Bronchial epithelial cell (primary cell): ENCODE results near the gene EPHA3. TPM values are rescaled to one million over a fixed set of nuclear protein-coding genes. Genes with fewer than 3 reads are reported as not detected.

Experiments used
- DNase-seq: peaks from one replicate; pipeline ENCODE4 v3.0.0-alpha.2; 2010; ENCODE audit warnings: low read depth
- FAIRE-seq: peaks from 2 replicates; lab custom pipeline; 2011; peaks lifted over from hg19 to GRCh38; lab: Jason Lieb, UNC
- H3K27me3 ChIP-seq: 2 replicates; pipeline ENCODE4 v1.5.1; 2011; ENCODE audit warnings: low read length; ENCODE audit not compliant: control insufficient read depth, insufficient read depth
- H3K36me3 ChIP-seq: 2 replicates; pipeline ENCODE4 v1.5.1; 2011; ENCODE audit warnings: low read length; ENCODE audit not compliant: control insufficient read depth, insufficient read depth
- H3K4me3 ChIP-seq: 2 replicates; pipeline ENCODE4 v1.5.1; 2011; ENCODE audit warnings: mild to moderate bottlenecking, low read depth, low read length, control low read depth
- CTCF ChIP-seq: IDR thresholded peaks from 2 replicates; pipeline ENCODE4 v1.5.1; 2011; ENCODE audit warnings: mild to moderate bottlenecking, moderate library complexity, low read length, control low read depth, inconsistent platforms; ENCODE audit not compliant: insufficient read depth, severe bottlenecking
- total RNA-seq: library from RNA; depleted of rRNA; stranded (reverse); fragments of >200 nt; gene quantifications from 2 replicates; pipeline ENCODE4 v1.2.1, GENCODE V29; 2014

EPHA3 gene
- total RNA-seq, 1 donor from 2014 or later = under 0.01 TPM

- Histone ChIP-seq H3K4me3 (no peak overlapping the region), H3K27me3 (no peaks in the 10 kb centered on the region), H3K36me3 (no peaks in the 10 kb centered on the region)
- TF ChIP-seq CTCF = no peak
- no peak for DNase-seq
- FAIRE-seq = no peak
Measured at GRCh38 chr3:89395456-89395855, 288.0 kb downstream of the EPHA3 start.

GRCh38 chr3:89395996-89396395 is 288.6 kb downstream of the EPHA3 start:
- TF ChIP-seq CTCF = no peak
- DNase-seq = no peak
- no peak for FAIRE-seq
- Histone ChIP-seq H3K36me3 (no peaks in the 10 kb centered on the region), H3K4me3 (no peak overlapping the region), H3K27me3 (no peaks in the 10 kb centered on the region)

DNA sequence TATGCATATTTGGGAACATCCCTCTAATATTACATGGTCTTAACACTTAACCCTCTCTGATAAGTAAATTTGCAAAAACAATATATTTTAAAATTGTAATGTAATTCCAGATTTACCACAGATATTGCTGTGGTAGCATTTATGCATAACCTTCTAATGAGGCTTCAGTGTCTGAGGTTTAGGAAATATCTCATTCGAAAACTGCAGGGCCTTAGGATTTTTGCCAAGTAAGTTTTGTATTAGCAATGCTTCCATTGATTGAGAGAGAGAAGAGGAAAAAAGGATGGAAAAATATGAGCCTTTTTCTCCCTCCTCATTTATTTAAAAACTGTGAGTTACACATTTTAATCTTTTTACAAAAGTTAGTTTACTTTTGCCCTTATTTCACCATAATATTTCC is 294.6 kb downstream of the EPHA3 start:
- H3K36me3 ChIP-seq = no peaks in the 10 kb centered on the region
- no peaks in the 10 kb centered on the region for H3K27me3 ChIP-seq
- no peak overlapping the region for H3K4me3 ChIP-seq
- no peak for DNase-seq
- no peak for FAIRE-seq
- no peak for TF ChIP-seq CTCF

DNA sequence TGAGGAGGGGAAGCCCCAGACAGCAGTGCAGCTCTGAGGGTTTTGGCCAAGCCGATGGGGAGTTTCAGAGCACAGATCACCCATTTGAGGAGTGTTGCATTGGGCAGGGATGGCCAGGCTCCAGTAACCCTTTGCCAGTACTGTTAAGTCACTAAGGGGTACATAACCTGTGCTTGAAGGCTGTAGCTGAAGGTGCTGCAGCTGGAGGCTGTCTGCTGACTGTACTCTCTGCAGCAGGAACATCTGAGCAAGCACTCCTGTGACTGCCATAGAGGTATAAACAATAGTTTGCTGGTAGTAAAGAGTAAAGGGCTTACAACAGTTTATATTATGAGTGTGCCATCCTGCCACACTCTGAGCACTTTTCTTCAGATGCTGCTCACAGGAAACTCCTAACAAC is 297.8 kb downstream of the EPHA3 start:
- Histone ChIP-seq H3K4me3 (no peak overlapping the region), H3K36me3 (no peaks in the 10 kb centered on the region), H3K27me3 (no peaks in the 10 kb centered on the region)
- no peak for FAIRE-seq
- TF ChIP-seq CTCF = no peak
- DNase-seq = no peak

- FAIRE-seq = no peak
- Histone ChIP-seq H3K36me3 (no peaks in the 10 kb centered on the region), H3K27me3 (no peaks in the 10 kb centered on the region), H3K4me3 (no peak overlapping the region)
- no peak for DNase-seq
- TF ChIP-seq CTCF = no peak
Measured at GRCh38 chr3:89405593-89405992, 298.2 kb downstream of the EPHA3 start.

- DNase-seq (no peak), FAIRE-seq (no peak)
- no peak overlapping the region for H3K4me3 ChIP-seq
- no peak for TF ChIP-seq CTCF
- H3K27me3 ChIP-seq = no peaks in the 10 kb centered on the region
- no peaks in the 10 kb centered on the region for H3K36me3 ChIP-seq
Measured at GRCh38 chr3:89411201-89411600, 303.8 kb downstream of the EPHA3 start.
